ENCODE measurements around the gene GRHL3.

Gene GRHL3

DNA sequence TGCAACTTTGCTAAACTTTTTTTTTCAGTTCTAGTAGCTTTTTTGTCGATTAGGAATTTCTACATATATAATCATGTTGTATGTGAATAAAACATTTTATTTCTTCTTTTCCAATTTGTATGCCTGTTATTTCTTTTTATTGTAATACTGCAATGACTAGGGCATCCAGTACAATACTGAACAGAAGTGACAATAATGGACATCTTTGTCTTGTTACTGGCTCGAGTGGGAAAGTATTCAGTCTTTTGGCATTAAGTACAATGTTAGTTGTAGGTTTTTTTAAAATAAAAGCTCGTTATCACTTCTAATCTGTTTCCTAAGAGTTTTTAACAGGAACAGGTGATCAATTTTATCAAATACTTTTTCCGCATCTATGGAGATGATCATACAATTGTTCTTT, 84.6 kb downstream of the GRHL3 start:
- DNase-seq = no peak

Measured in stimulated activated naive CD4-positive, alpha-beta T cell (primary cell).